ENCODE measurements around the gene GDF7. TPM values are rescaled to one million over a fixed set of nuclear protein-coding genes. Genes with fewer than 3 reads are reported as not detected.

GDF7 gene
- total and polyA plus RNA-seq, 2 of the 4 experiments (the other 2 are of a cell fraction): under 0.01 to 0.02 TPM

Other genes with a start within 250 kb of the GDF7 start
- 112 and 151 TPM in 2 replicates for gene RHOB, start 220.1 kb upstream of the GDF7 start, total RNA-seq (2012; rRNA removed)
- gene RHOB, start 220.1 kb upstream of the GDF7 start, polyA plus RNA-seq (2012; rRNA removed): 149 and 201 TPM in 2 replicates
- 9.0 and 10.3 TPM in 2 replicates for gene HS1BP3, start 16.0 kb upstream of the GDF7 start, total RNA-seq (2012; rRNA removed)
- 13.6 and 14.8 TPM in 2 replicates for gene HS1BP3, start 16.0 kb upstream of the GDF7 start, polyA plus RNA-seq (2012; rRNA removed)
- gene LDAH, start 156.0 kb downstream of the GDF7 start, total RNA-seq (2012; rRNA removed): 22.5 and 31.7 TPM in 2 replicates
- gene LDAH, start 156.0 kb downstream of the GDF7 start, polyA plus RNA-seq (2012; rRNA removed): 8.0 and 12.1 TPM in 2 replicates

All from IMR-90 (cell line).